GM21381 (cell line): Measurements from ENCODE around the gene IFT25.
"Not testable (repeated sequence)": the region's sequence is repeated elsewhere in the genome, so short reads cannot be mapped to it uniquely, and the experiment has no call there.

Experiments
- ATAC-seq: cut with Tn5 transposase; IDR thresholded peaks from one replicate; pipeline ENCODE4 v1.9.1; 2021; ENCODE audit warnings: mild to moderate bottlenecking, moderate library complexity; ENCODE audit not compliant: unreplicated experiment

The IFT25 gene

GRCh38 chr1:53890522-53890941 is 55.0 kb downstream of the IFT25 start:
- ATAC-seq = no peak

- ATAC-seq = peak; percentile 93
These were observed 55.9 kb downstream of the IFT25 start, which contains the start of gene YIPF1 for GRCh38 chr1:53889304-53890298. Gene YIPF1, minus strand, starts transcription at chr1:53889797. Its CDS starts 860 bp downstream, at chr1:53888937.

GRCh38 chr1:53888681-53889080 is 56.8 kb downstream of the IFT25 start:
- no peak for ATAC-seq

- ATAC-seq = not testable (repeated sequence)
These were observed 61.9 kb downstream of the IFT25 start for GRCh38 chr1:53883600-53883999.

GRCh38 chr1:53881853-53882252 is 63.6 kb downstream of the IFT25 start:
- ATAC-seq = not testable (repeated sequence)

- no peak for ATAC-seq
These were observed 66.9 kb downstream of the IFT25 start for GRCh38 chr1:53878492-53879105.

GRCh38 chr1:53875150-53875549 is 70.3 kb downstream of the IFT25 start:
- not testable (repeated sequence) for ATAC-seq

GRCh38 chr1:53871773-53872484 is 73.6 kb downstream of the IFT25 start:
- ATAC-seq = no peak
